ENCODE measurements around the gene FGF2. TPM values are rescaled to one million over a fixed set of nuclear protein-coding genes. Genes with fewer than 3 reads are reported as not detected.
"Not testable (repeated sequence)": the region's sequence is repeated elsewhere in the genome, so short reads cannot be mapped to it uniquely, and the experiment has no call there.

Gene FGF2
- polyA plus RNA-seq, 1 experiment = 25.1 TPM

- Histone ChIP-seq H3K27me3 (ENCODE audit: control insufficient read depth, insufficient read depth, low read length) (no peaks in the 10 kb centered on the region), H3K4me3 (ENCODE audit: low read depth, low read length) (no peak overlapping the region), H3K9me3 (ENCODE audit: control insufficient read depth, insufficient read depth, low read length) (no peaks in the 10 kb centered on the region), H3K27ac (ENCODE audit: low read depth, low read length) (peak overlapping the region; percentile 57)
- CTCF ChIA-PET = interaction anchor here (1.2 to 1.6 kb wide), 3 partner anchors 16 to 130 kb away, joined by 3 to 4 read pairs (median 3); no protein-coding TSS in a partner anchor
- TF ChIP-seq, protein P1, sequence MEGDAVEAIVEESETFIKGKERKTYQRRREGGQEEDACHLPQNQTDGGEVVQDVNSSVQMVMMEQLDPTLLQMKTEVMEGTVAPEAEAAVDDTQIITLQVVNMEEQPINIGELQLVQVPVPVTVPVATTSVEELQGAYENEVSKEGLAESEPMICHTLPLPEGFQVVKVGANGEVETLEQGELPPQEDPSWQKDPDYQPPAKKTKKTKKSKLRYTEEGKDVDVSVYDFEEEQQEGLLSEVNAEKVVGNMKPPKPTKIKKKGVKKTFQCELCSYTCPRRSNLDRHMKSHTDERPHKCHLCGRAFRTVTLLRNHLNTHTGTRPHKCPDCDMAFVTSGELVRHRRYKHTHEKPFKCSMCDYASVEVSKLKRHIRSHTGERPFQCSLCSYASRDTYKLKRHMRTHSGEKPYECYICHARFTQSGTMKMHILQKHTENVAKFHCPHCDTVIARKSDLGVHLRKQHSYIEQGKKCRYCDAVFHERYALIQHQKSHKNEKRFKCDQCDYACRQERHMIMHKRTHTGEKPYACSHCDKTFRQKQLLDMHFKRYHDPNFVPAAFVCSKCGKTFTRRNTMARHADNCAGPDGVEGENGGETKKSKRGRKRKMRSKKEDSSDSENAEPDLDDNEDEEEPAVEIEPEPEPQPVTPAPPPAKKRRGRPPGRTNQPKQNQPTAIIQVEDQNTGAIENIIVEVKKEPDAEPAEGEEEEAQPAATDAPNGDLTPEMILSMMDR (IDR thresholded peaks at IDR 0.05; ENCODE audit: low read depth, low read length) = no peak
- peak; percentile 60 for DNase-seq (ENCODE audit: low read depth, low spot score)
- POLR2A ChIA-PET = interaction anchor here (1.0 to 1.4 kb wide), 3 partner anchors 13 to 49 kb away, joined by 3 to 8 read pairs (median 6); no protein-coding TSS in a partner anchor
Observed at GRCh38 chr4:122783301-122784215, 43.1 kb upstream of the FGF2 start.

GRCh38 chr4:122784261-122784660, 42.4 kb upstream of the FGF2 start:
- Histone ChIP-seq H3K27me3 (ENCODE audit: control insufficient read depth, insufficient read depth, low read length) (no peaks in the 10 kb centered on the region), H3K27ac (ENCODE audit: low read depth, low read length) (no peak overlapping the region), H3K9me3 (ENCODE audit: control insufficient read depth, insufficient read depth, low read length) (no peaks in the 10 kb centered on the region), H3K4me3 (ENCODE audit: low read depth, low read length) (no peak overlapping the region)
- CTCF ChIA-PET = interaction anchor here (1.6 kb wide), 1 partner anchor 15 kb away, joined by 4 read pairs; no protein-coding TSS in a partner anchor
- TF ChIP-seq, protein P1 (IDR thresholded peaks at IDR 0.05; ENCODE audit: low read depth, low read length) = no peak
- DNase-seq (ENCODE audit: low read depth, low spot score) = no peak
- POLR2A ChIA-PET = interaction anchor here (1.4 kb wide), 1 partner anchor 19 kb away, joined by 8 read pairs; no protein-coding TSS in a partner anchor

GRCh38 chr4:122785099-122785498, 41.5 kb upstream of the FGF2 start:
- no peak overlapping the region for H3K4me3 ChIP-seq (ENCODE audit: low read depth, low read length)
- no peaks in the 10 kb centered on the region for H3K27me3 ChIP-seq (ENCODE audit: control insufficient read depth, insufficient read depth, low read length)
- no peak for DNase-seq (ENCODE audit: low read depth, low spot score)
- no peaks in the 10 kb centered on the region for H3K9me3 ChIP-seq (ENCODE audit: control insufficient read depth, insufficient read depth, low read length)
- CTCF ChIA-PET = no interaction called here
- no peak overlapping the region for H3K27ac ChIP-seq (ENCODE audit: low read depth, low read length)
- TF ChIP-seq, protein P1 (IDR thresholded peaks at IDR 0.05; ENCODE audit: low read depth, low read length) = no peak
- POLR2A ChIA-PET = interaction anchor here (0.6 kb wide), 1 partner anchor 52 kb away, joined by 3 read pairs; the partner anchor contains the start of gene BBS12

GRCh38 chr4:122786296-122786695, 40.3 kb upstream of the FGF2 start:
- H3K9me3 ChIP-seq (ENCODE audit: control insufficient read depth, insufficient read depth, low read length); H3K27ac ChIP-seq (ENCODE audit: low read depth, low read length); CTCF ChIA-PET; H3K27me3 ChIP-seq (ENCODE audit: control insufficient read depth, insufficient read depth, low read length); DNase-seq (ENCODE audit: low read depth, low spot score); POLR2A ChIA-PET; H3K4me3 ChIP-seq (ENCODE audit: low read depth, low read length): not testable (repeated sequence)

GRCh38 chr4:122786920-122787319, 39.7 kb upstream of the FGF2 start:
- H3K27ac ChIP-seq (ENCODE audit: low read depth, low read length); H3K9me3 ChIP-seq (ENCODE audit: control insufficient read depth, insufficient read depth, low read length); DNase-seq (ENCODE audit: low read depth, low spot score); POLR2A ChIA-PET; H3K4me3 ChIP-seq (ENCODE audit: low read depth, low read length); H3K27me3 ChIP-seq (ENCODE audit: control insufficient read depth, insufficient read depth, low read length): not testable (repeated sequence)
- CTCF ChIA-PET = interaction anchor here (1.0 kb wide), 1 partner anchor 127 kb away, joined by 3 read pairs; no protein-coding TSS in a partner anchor

GRCh38 chr4:122787940-122788339, 38.7 kb upstream of the FGF2 start:
- Histone ChIP-seq H3K27me3 (ENCODE audit: control insufficient read depth, insufficient read depth, low read length) (no peaks in the 10 kb centered on the region), H3K9me3 (ENCODE audit: control insufficient read depth, insufficient read depth, low read length) (no peaks in the 10 kb centered on the region), H3K27ac (ENCODE audit: low read depth, low read length) (no peak overlapping the region), H3K4me3 (ENCODE audit: low read depth, low read length) (no peak overlapping the region)
- no peak for DNase-seq (ENCODE audit: low read depth, low spot score)
- TF ChIP-seq, protein P1 (IDR thresholded peaks at IDR 0.05; ENCODE audit: low read depth, low read length) = no peak
- CTCF ChIA-PET = interaction anchor here (1.0 kb wide), 1 partner anchor 126 kb away, joined by 3 read pairs; no protein-coding TSS in a partner anchor
- POLR2A ChIA-PET = no interaction called here
